22Rv1 (cell line): ENCODE data around the gene SEMA3C.

Source experiments
- ZFX ChIP-seq: fragments of 450-650 bp; IDR thresholded peaks from 2 replicates; pipeline ENCODE4 v1.6.1; 2017; ENCODE audit warnings: antibody characterized with exemption, borderline replicate concordance
- TF ChIP-seq, protein P1 (sequence below): fragments of 450-650 bp; IDR thresholded peaks from 2 replicates; pipeline ENCODE4 v1.5.1; 2017; ENCODE audit warnings: mild to moderate bottlenecking

DNA sequence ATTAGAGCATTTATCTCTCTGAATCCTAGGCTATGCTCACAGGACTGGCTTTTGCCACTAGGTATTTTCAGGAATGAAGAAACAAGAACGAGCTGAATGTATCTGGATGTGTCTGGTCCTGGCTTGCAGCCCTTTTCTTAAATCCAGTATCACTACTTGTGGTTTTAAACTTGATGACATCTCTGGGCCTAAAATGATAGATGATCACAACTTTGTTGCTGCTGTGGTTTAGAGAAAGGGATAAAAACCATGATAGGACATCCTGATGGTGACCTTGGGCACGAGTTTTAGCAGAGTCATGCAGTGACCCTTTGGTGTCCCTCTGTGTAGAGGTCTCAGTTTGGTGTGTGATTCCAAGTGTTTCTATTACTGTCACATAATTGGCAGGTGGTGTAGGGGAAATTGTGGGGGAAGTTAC is 31.7 kb upstream of the SEMA3C start:
- TF ChIP-seq, protein P1, sequence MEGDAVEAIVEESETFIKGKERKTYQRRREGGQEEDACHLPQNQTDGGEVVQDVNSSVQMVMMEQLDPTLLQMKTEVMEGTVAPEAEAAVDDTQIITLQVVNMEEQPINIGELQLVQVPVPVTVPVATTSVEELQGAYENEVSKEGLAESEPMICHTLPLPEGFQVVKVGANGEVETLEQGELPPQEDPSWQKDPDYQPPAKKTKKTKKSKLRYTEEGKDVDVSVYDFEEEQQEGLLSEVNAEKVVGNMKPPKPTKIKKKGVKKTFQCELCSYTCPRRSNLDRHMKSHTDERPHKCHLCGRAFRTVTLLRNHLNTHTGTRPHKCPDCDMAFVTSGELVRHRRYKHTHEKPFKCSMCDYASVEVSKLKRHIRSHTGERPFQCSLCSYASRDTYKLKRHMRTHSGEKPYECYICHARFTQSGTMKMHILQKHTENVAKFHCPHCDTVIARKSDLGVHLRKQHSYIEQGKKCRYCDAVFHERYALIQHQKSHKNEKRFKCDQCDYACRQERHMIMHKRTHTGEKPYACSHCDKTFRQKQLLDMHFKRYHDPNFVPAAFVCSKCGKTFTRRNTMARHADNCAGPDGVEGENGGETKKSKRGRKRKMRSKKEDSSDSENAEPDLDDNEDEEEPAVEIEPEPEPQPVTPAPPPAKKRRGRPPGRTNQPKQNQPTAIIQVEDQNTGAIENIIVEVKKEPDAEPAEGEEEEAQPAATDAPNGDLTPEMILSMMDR, result no peak
- TF ChIP-seq ZFX, result no peak
